Astrocyte of the cerebellum (primary cell): ENCODE data around the gene CCDC192.

Experiments used
- DNase-seq: peaks from one replicate; pipeline ENCODE4 v3.0.0-alpha.2; 2011; ENCODE audit warnings: low read depth
- H3K4me3 ChIP-seq: 2 replicates; pipeline ENCODE4 v1.5.1; 2011; ENCODE audit warnings: mild to moderate bottlenecking, low read depth, low read length, moderate library complexity
- in situ Hi-C: cut with HindIII; loops from 2 replicates; pipeline ENCODE4 v1.10.0; 2017; ENCODE audit warnings: low sequenced_read_pairs
- TF ChIP-seq, protein P1 (sequence below): IDR thresholded peaks from 2 replicates; pipeline ENCODE4 v1.5.1; 2012; ENCODE audit warnings: low read length, low read depth, moderate library complexity, mild to moderate bottlenecking; ENCODE audit errors: missing control alignments

CCDC192 gene

DNA sequence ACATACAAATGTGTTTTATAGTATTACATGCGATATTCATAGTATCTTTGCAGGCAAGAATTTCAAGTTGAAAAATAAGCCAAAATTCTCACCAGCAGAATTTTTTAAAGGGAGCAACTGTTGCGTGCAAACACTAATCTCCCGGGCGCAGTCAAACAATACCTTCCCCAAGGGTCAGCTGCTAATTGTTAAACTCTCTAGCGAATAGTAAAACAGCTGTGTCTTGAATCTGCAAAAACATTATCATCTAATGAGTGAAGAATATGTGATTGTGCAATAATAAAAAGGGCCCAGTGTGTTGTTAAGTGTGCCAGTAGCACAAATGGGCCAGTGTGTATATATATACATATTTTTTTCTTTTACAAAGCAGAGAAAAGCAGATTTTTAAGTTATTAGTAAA, 131.4 kb downstream of the CCDC192 start:
- no peak for DNase-seq
- in situ Hi-C loops, result no loop called here
- H3K4me3 ChIP-seq, result no peak overlapping the region
- TF ChIP-seq, protein P1, sequence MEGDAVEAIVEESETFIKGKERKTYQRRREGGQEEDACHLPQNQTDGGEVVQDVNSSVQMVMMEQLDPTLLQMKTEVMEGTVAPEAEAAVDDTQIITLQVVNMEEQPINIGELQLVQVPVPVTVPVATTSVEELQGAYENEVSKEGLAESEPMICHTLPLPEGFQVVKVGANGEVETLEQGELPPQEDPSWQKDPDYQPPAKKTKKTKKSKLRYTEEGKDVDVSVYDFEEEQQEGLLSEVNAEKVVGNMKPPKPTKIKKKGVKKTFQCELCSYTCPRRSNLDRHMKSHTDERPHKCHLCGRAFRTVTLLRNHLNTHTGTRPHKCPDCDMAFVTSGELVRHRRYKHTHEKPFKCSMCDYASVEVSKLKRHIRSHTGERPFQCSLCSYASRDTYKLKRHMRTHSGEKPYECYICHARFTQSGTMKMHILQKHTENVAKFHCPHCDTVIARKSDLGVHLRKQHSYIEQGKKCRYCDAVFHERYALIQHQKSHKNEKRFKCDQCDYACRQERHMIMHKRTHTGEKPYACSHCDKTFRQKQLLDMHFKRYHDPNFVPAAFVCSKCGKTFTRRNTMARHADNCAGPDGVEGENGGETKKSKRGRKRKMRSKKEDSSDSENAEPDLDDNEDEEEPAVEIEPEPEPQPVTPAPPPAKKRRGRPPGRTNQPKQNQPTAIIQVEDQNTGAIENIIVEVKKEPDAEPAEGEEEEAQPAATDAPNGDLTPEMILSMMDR, result no peak

GRCh38 chr5:127838661-127839060, 135.5 kb downstream of the CCDC192 start:
- DNase-seq, result no peak
- TF ChIP-seq, protein P1, result no peak
- H3K4me3 ChIP-seq, result no peak overlapping the region
- in situ Hi-C loops, result no loop called here

- TF ChIP-seq, protein P1, result no peak
- no peak for DNase-seq
- no peak overlapping the region for H3K4me3 ChIP-seq
- in situ Hi-C loops, result no loop called here
These were observed 135.9 kb downstream of the CCDC192 start for GRCh38 chr5:127839072-127839471.

DNA sequence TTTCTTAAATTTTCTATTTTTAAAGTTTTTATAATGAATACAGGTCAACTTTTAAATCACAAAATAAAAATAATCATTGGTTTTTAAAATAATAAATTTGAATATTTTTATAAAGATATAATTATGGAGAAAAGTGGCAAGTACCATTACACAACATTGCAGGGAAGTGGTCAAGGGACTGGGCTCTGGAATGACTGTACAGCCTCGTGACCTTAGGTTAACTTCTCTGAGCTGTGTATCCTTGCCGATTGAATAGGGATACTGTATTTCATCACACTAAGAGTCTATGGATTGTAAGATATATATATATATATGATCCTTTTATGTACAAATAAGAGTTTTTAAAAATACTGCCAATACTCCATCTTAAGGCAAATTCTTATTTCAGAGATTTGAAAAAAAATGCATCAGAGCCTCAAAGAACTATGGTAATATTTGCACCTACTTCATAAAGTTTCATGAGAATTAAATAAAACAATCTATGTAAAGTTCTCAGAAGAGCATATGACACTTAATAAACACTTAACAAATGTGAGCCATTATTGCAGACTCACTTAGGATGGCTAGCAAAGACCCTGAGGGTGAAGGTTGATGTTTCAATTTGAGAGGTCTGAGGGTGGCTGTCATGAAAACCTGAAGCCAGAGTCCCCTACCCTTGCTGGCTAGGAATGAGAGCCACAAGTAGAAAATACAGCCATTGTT, 136.5 kb downstream of the CCDC192 start:
- DNase-seq, result no peak
- in situ Hi-C loops, result no loop called here

DNA sequence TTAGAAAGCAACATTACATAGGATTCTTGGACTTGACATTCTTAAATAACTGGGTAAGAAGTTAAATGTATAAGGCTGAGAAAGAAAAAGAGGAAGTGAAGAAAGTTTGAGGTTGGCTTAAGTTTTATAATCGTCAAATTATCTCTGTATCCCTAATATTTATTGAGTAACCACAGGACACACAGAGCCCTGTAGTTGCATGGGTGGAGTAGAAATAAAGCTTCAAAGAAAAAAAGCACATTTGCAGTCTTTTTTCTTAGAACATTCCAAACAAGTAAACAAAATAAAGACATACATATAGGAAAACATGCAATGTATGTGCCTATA, 137.0 kb downstream of the CCDC192 start:
- no peak for DNase-seq
- TF ChIP-seq, protein P1, result no peak
- no peak overlapping the region for H3K4me3 ChIP-seq
- in situ Hi-C loops, result no loop called here

More for the DNA sequence above, 136.5 kb downstream of the CCDC192 start:
- TF ChIP-seq, protein P1, result no peak
- H3K4me3 ChIP-seq, result no peak overlapping the region

DNA sequence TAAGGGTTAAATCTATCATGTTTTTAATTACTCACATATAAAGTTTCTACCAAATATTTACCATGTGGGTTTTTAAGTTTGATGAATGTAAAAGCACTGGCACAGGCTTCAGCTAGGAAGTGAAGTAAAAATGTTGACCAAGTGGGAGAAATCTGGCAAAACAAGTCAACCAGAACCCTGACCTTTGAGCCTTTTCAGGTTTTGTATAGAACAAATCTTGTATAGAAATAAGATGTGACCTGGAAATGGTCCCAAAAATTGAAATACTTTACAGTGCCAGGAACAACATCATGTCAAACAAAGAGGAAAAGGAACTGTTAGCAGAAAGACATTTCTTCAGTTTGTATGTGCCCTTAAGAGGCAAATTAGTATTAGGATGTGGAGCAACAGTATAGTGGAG, 137.6 kb downstream of the CCDC192 start:
- TF ChIP-seq, protein P1, result no peak
- in situ Hi-C loops, result no loop called here
- no peak overlapping the region for H3K4me3 ChIP-seq
- no peak for DNase-seq
